ENCODE measurements around the gene VWA2. TPM values are rescaled to one million over a fixed set of nuclear protein-coding genes. Genes with fewer than 3 reads are reported as not detected.

VWA2 gene
- total and polyA plus RNA-seq, 2 donors from 2014 or later: 0.17 to 6.5 TPM

- H3K9me3 ChIP-seq (ENCODE audit: control insufficient read depth in 2 of 3, insufficient read depth in 1 of 3, low read length in 3 of 3): no peaks in the 10 kb centered on the region
- no peaks in the 10 kb centered on the region for H3K4me1 ChIP-seq (ENCODE audit: control insufficient read depth in 2 of 3, insufficient read depth in 2 of 3, low read depth in 1 of 3, low read length in 3 of 3)
- H3K4me3 ChIP-seq (ENCODE audit: low read length in 3 of 3): no peak overlapping the region
- TF ChIP-seq, protein P1, sequence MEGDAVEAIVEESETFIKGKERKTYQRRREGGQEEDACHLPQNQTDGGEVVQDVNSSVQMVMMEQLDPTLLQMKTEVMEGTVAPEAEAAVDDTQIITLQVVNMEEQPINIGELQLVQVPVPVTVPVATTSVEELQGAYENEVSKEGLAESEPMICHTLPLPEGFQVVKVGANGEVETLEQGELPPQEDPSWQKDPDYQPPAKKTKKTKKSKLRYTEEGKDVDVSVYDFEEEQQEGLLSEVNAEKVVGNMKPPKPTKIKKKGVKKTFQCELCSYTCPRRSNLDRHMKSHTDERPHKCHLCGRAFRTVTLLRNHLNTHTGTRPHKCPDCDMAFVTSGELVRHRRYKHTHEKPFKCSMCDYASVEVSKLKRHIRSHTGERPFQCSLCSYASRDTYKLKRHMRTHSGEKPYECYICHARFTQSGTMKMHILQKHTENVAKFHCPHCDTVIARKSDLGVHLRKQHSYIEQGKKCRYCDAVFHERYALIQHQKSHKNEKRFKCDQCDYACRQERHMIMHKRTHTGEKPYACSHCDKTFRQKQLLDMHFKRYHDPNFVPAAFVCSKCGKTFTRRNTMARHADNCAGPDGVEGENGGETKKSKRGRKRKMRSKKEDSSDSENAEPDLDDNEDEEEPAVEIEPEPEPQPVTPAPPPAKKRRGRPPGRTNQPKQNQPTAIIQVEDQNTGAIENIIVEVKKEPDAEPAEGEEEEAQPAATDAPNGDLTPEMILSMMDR (IDR thresholded peaks at IDR 0.05; ENCODE audit: borderline replicate concordance, extremely low read depth, insufficient read depth): no peak
- FAIRE-seq (no peak), DNase-seq (peak in 1 of 5 donors; percentile 22)
- no peaks in the 10 kb centered on the region for H3K36me3 ChIP-seq (ENCODE audit: control insufficient read depth in 2 of 3, insufficient read depth in 3 of 3, low read length in 3 of 3)
- intact Hi-C loops (cut with DNase I): no loop called here
- no peak overlapping the region for H3K9ac ChIP-seq (ENCODE audit: low read length in 3 of 3)
- no peaks in the 10 kb centered on the region for H3K27me3 ChIP-seq (ENCODE audit: control insufficient read depth, insufficient read depth, low read length)
- H3K27ac ChIP-seq (ENCODE audit: low read depth in 2 of 2, low read length in 2 of 2): no peak overlapping the region
These were observed 49.5 kb downstream of the VWA2 start for GRCh38 chr10:114288424-114289095.

DNA sequence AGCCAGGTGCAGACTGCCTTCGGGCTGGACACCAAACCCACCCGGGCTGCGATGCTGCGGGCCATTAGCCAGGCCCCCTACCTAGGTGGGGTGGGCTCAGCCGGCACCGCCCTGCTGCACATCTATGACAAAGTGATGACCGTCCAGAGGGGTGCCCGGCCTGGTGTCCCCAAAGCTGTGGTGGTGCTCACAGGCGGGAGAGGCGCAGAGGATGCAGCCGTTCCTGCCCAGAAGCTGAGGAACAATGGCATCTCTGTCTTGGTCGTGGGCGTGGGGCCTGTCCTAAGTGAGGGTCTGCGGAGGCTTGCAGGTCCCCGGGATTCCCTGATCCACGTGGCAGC is 50.0 kb downstream of the VWA2 start:
- peak in 1 of 5 donors; percentile 73 for DNase-seq
- no peak overlapping the region for H3K27ac ChIP-seq (ENCODE audit: low read depth in 2 of 2, low read length in 2 of 2)

DNA sequence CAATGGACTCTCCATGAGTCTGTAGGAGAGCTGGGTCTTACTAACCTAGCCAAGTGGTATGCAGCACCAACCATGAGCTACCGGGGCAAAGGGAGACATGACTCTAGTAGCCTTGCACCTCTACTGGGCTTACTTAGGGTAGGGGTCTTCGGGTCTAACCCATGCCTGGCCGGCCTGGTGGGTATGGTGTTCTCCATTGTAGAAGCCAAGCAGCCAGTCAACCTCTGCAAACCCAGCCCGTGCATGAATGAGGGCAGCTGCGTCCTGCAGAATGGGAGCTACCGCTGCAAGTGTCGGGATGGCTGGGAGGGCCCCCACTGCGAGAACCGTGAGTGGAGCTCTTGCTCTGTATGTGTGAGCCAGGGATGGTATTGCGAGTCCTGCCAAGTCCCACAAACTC is 51.0 kb downstream of the VWA2 start:
- no peak overlapping the region for H3K27ac ChIP-seq (ENCODE audit: low read depth in 2 of 2, low read length in 2 of 2)
- FAIRE-seq: no peak
- TF ChIP-seq, protein P1 (IDR thresholded peaks at IDR 0.05; ENCODE audit: borderline replicate concordance, extremely low read depth, insufficient read depth): no peak
- no peak overlapping the region for H3K4me3 ChIP-seq (ENCODE audit: low read length in 3 of 3)
- H3K27me3 ChIP-seq (ENCODE audit: control insufficient read depth, insufficient read depth, low read length): no peaks in the 10 kb centered on the region
- no peaks in the 10 kb centered on the region for H3K36me3 ChIP-seq (ENCODE audit: control insufficient read depth in 2 of 3, insufficient read depth in 3 of 3, low read length in 3 of 3)
- H3K4me1 ChIP-seq (ENCODE audit: control insufficient read depth in 2 of 3, insufficient read depth in 2 of 3, low read depth in 1 of 3, low read length in 3 of 3): no peaks in the 10 kb centered on the region
- no peaks in the 10 kb centered on the region for H3K9me3 ChIP-seq (ENCODE audit: control insufficient read depth in 2 of 3, insufficient read depth in 1 of 3, low read length in 3 of 3)
- H3K9ac ChIP-seq (ENCODE audit: low read length in 3 of 3): no peak overlapping the region
- intact Hi-C loops (cut with DNase I): no loop called here
- DNase-seq: peak in 1 of 5 donors; percentile 48

More for the DNA sequence above, 50.0 kb downstream of the VWA2 start:
- Histone ChIP-seq H3K36me3 (ENCODE audit: control insufficient read depth in 2 of 3, insufficient read depth in 3 of 3, low read length in 3 of 3) (no peaks in the 10 kb centered on the region), H3K4me1 (ENCODE audit: control insufficient read depth in 2 of 3, insufficient read depth in 2 of 3, low read depth in 1 of 3, low read length in 3 of 3) (no peaks in the 10 kb centered on the region), H3K4me3 (ENCODE audit: low read length in 3 of 3) (no peak overlapping the region), H3K9ac (ENCODE audit: low read length in 3 of 3) (no peak overlapping the region), H3K9me3 (ENCODE audit: control insufficient read depth in 2 of 3, insufficient read depth in 1 of 3, low read length in 3 of 3) (no peaks in the 10 kb centered on the region), H3K27me3 (ENCODE audit: control insufficient read depth, insufficient read depth, low read length) (no peaks in the 10 kb centered on the region)
- intact Hi-C loops (cut with DNase I): no loop called here
- FAIRE-seq: no peak
- TF ChIP-seq, protein P1 (IDR thresholded peaks at IDR 0.05; ENCODE audit: borderline replicate concordance, extremely low read depth, insufficient read depth): no peak

- intact Hi-C loops (cut with DNase I): no loop called here
- Histone ChIP-seq H3K27ac (ENCODE audit: low read depth in 2 of 2, low read length in 2 of 2) (no peak overlapping the region), H3K4me1 (ENCODE audit: control insufficient read depth in 2 of 3, insufficient read depth in 2 of 3, low read depth in 1 of 3, low read length in 3 of 3) (no peaks in the 10 kb centered on the region), H3K36me3 (ENCODE audit: control insufficient read depth in 2 of 3, insufficient read depth in 3 of 3, low read length in 3 of 3) (peaks cover 1 to 7% (median 3%) of the 10 kb centered on the region in 3 donors), H3K9ac (ENCODE audit: low read length in 3 of 3) (no peak overlapping the region), H3K27me3 (ENCODE audit: control insufficient read depth, insufficient read depth, low read length) (no peaks in the 10 kb centered on the region), H3K4me3 (ENCODE audit: low read length in 3 of 3) (no peak overlapping the region), H3K9me3 (ENCODE audit: control insufficient read depth in 2 of 3, insufficient read depth in 1 of 3, low read length in 3 of 3) (peaks cover 1 to 9% (median 7%) of the 10 kb centered on the region in 3 donors)
- FAIRE-seq (no peak), DNase-seq (peak in 1 of 5 donors; percentile 31)
- TF ChIP-seq, protein P1 (IDR thresholded peaks at IDR 0.05; ENCODE audit: borderline replicate concordance, extremely low read depth, insufficient read depth): no peak
These were observed 52.0 kb downstream of the VWA2 start for GRCh38 chr10:114291076-114291475.
